Endodermal cell (in vitro differentiated cells): ENCODE results near the gene DLG2. TPM values are rescaled to one million over a fixed set of nuclear protein-coding genes. Genes with fewer than 3 reads are reported as not detected.
"Not testable (repeated sequence)": the region's sequence is repeated elsewhere in the genome, so short reads cannot be mapped to it uniquely, and the experiment has no call there.

Experiments
- DNase-seq: peaks from one replicate; pipeline ENCODE4 v3.0.0-alpha.2; 2017
- H3K27ac ChIP-seq: 2 replicates; pipeline ENCODE4 v1.5.1; 2013; ENCODE audit warnings: mild to moderate bottlenecking, low read depth, low read length, moderate library complexity
- H3K27me3 ChIP-seq: 2 replicates; pipeline ENCODE4 v1.6.1; 2013; ENCODE audit warnings: mild to moderate bottlenecking, low read length, moderate library complexity; ENCODE audit not compliant: insufficient read depth, control insufficient read depth, poor library complexity, severe bottlenecking
- H3K36me3 ChIP-seq: 2 replicates; pipeline ENCODE4 v1.7.0; 2013; ENCODE audit warnings: mild to moderate bottlenecking, low read length, moderate library complexity; ENCODE audit not compliant: control insufficient read depth, insufficient read depth
- H3K4me1 ChIP-seq: one replicate; pipeline ENCODE4 v1.7.0; 2013; ENCODE audit warnings: low read length; ENCODE audit not compliant: control insufficient read depth, insufficient read depth
- H3K4me3 ChIP-seq: 2 replicates; pipeline ENCODE4 v1.5.1; 2013; ENCODE audit warnings: mild to moderate bottlenecking, low read length, moderate library complexity
- H3K9ac ChIP-seq: 2 replicates; pipeline ENCODE4 v1.6.1; 2013; ENCODE audit warnings: mild to moderate bottlenecking, low read length, moderate library complexity; ENCODE audit not compliant: poor library complexity, severe bottlenecking; ENCODE audit errors: extremely low read depth
- H3K9me3 ChIP-seq: 2 replicates; pipeline ENCODE4 v1.6.1; 2013; ENCODE audit warnings: mild to moderate bottlenecking, low read length, moderate library complexity; ENCODE audit not compliant: control insufficient read depth
- H3K27ac Mint-ChIP-seq: 2 replicates; pipeline ENCODE4 v1.8.0; 2020; ENCODE audit warnings: mixed read lengths
- H3K27me3 Mint-ChIP-seq: 2 replicates; pipeline ENCODE4 v1.8.0; 2021; ENCODE audit warnings: mild to moderate bottlenecking, mixed read lengths; ENCODE audit not compliant: insufficient read depth
- H3K36me3 Mint-ChIP-seq: 2 replicates; pipeline ENCODE4 v1.8.0; 2020; ENCODE audit warnings: low read depth, mixed read lengths
- H3K4me1 Mint-ChIP-seq: 2 replicates; pipeline ENCODE4 v1.8.0; 2020; ENCODE audit warnings: mixed read lengths
- H3K4me3 Mint-ChIP-seq: 2 replicates; pipeline ENCODE4 v1.8.0; 2020; ENCODE audit warnings: mild to moderate bottlenecking, moderate library complexity, mixed read lengths
- H3K9me3 Mint-ChIP-seq: 2 replicates; pipeline ENCODE4 v1.8.0; 2020; ENCODE audit warnings: mild to moderate bottlenecking, mixed read lengths
- WGBS, 2 experiments: methylation state at CpG; one replicate each; pipeline versions ENCODE4 v1.1.5 to v1.1.7; 2013; ENCODE audit warnings: missing lambda C conversion rate in 2 of 2, mixed read lengths in 1 of 2; ENCODE audit not compliant: insufficient coverage in 1 of 2, insufficient read length in 1 of 2; 5-methylcytosine and 5-hydroxymethylcytosine counted together
- total RNA-seq, 2 donors: library from RNA; stranded (reverse); fragmentation: NEBNext Ultra II Directional in 1 of 2; extraction: Animal tissue kit (Norgen Biotek cat#: 25700) in 1 of 2; gene quantifications; 2 replicates in 1 of 2; 3 replicates in 1 of 2; pipeline ENCODE4 v1.2.1, GENCODE V29; 2021
- TF ChIP-seq, protein P1 (sequence below): fragments of 200-600 bp; sonication (generic); conservative IDR thresholded peaks from 2 replicates; pipeline ENCODE4 v1.5.0; 2021; ENCODE audit warnings: antibody characterized with exemption, mild to moderate bottlenecking

DLG2 gene
- total RNA-seq, 2 donors from 2014 or later = 9.6 to 10.6 TPM

DNA sequence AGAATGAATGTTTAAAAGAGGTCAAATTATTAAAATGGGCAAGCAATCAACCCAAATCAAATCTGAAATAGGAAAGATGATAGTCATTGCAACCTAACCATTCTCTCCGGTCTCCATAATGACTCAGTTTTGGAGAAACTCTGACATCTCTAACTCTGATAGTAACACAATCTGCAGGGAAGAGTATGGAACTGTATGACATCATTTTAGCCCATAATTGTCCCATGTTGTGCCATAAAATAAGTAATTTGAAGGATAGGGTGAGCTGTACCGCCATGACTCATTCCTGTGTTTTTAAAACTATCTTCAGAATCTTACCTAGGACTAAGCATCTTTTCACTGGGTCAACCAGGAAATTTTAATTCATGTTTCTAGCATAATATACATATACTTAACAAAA is 350.8 kb downstream of the DLG2 start:
- no peak overlapping the region for H3K4me3 Mint-ChIP-seq
- no peaks in the 10 kb centered on the region for H3K27me3 Mint-ChIP-seq
- peaks cover 15% of the 10 kb centered on the region for H3K9me3 Mint-ChIP-seq
- no peak overlapping the region for H3K27ac Mint-ChIP-seq
- H3K4me1 ChIP-seq = no peaks in the 10 kb centered on the region
- no peak overlapping the region for H3K27ac ChIP-seq
- H3K9ac ChIP-seq = no peak overlapping the region
- WGBS, 2 experiments = 83 to 97% methylated on average over 1 to 2 of the region's 2 CpGs
- DNase-seq = no peak
- TF ChIP-seq, protein P1, sequence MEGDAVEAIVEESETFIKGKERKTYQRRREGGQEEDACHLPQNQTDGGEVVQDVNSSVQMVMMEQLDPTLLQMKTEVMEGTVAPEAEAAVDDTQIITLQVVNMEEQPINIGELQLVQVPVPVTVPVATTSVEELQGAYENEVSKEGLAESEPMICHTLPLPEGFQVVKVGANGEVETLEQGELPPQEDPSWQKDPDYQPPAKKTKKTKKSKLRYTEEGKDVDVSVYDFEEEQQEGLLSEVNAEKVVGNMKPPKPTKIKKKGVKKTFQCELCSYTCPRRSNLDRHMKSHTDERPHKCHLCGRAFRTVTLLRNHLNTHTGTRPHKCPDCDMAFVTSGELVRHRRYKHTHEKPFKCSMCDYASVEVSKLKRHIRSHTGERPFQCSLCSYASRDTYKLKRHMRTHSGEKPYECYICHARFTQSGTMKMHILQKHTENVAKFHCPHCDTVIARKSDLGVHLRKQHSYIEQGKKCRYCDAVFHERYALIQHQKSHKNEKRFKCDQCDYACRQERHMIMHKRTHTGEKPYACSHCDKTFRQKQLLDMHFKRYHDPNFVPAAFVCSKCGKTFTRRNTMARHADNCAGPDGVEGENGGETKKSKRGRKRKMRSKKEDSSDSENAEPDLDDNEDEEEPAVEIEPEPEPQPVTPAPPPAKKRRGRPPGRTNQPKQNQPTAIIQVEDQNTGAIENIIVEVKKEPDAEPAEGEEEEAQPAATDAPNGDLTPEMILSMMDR = no peak
- no peak overlapping the region for H3K4me3 ChIP-seq
- peaks cover 3% of the 10 kb centered on the region for H3K9me3 ChIP-seq
- H3K36me3 Mint-ChIP-seq = no peaks in the 10 kb centered on the region
- no peaks in the 10 kb centered on the region for H3K27me3 ChIP-seq
- no peaks in the 10 kb centered on the region for H3K36me3 ChIP-seq
- peaks cover 8% of the 10 kb centered on the region for H3K4me1 Mint-ChIP-seq

DNA sequence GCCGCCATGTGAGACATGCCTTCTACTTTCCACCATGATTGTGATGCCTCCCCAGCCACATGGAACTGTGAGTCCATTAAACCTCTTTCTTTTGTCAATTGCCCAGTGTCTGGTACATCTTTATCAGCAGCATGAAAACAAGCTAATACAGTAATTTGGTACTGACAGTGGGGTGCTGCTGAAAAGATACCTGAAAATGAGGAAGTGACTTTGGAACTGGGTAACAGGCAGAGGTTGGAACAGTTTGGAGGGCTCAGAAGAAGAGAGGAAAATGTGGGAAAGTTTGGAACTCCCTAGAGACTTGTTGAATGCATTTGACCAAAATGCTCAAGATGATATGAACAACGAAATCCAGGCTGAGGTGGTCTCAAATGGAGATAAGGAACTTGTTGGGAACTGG is 356.8 kb downstream of the DLG2 start:
- not testable (repeated sequence) for H3K4me1 Mint-ChIP-seq, DNase-seq, H3K27me3 Mint-ChIP-seq, H3K36me3 Mint-ChIP-seq, H3K4me1 ChIP-seq, H3K9me3 ChIP-seq, H3K27me3 ChIP-seq, H3K27ac ChIP-seq, H3K4me3 ChIP-seq, H3K9ac ChIP-seq, H3K4me3 Mint-ChIP-seq, H3K36me3 ChIP-seq, H3K27ac Mint-ChIP-seq
- WGBS, 2 experiments = 90 to 99% methylated on average over 2 of the region's 2 CpGs
- peaks cover 24% of the 10 kb centered on the region for H3K9me3 Mint-ChIP-seq

DNA sequence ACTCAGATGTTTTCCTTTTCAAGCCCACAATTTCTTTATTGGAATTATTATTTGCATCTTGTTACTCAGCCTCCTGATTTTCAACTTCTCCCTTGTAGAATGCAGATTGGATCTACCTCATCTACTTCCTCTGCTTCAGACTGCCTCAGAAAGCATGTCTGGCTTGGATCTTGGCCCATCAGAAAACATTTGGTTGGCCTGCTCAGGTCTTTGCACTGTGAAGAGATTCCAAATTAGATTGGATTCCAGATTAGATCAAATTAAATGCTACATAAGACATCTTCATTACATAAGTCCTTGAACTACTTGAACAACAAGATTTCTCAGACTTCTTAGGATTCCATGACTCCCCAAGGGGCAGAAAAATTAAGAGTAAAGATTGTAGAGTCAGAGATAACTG is 358.0 kb downstream of the DLG2 start:
- Histone ChIP-seq H3K27me3 (no peaks in the 10 kb centered on the region), H3K36me3 (no peaks in the 10 kb centered on the region), H3K9ac (no peak overlapping the region), H3K4me3 (no peak overlapping the region), H3K4me1 (peaks cover 5% of the 10 kb centered on the region), H3K27ac (no peak overlapping the region), H3K9me3 (peaks cover 13% of the 10 kb centered on the region)
- Mint-ChIP-seq H3K9me3 (peaks cover 20% of the 10 kb centered on the region), H3K4me3 (no peak overlapping the region), H3K4me1 (peaks cover 8% of the 10 kb centered on the region), H3K27ac (no peak overlapping the region), H3K36me3 (no peaks in the 10 kb centered on the region), H3K27me3 (no peaks in the 10 kb centered on the region)
- DNase-seq = no peak
- TF ChIP-seq, protein P1 = no peak

DNA sequence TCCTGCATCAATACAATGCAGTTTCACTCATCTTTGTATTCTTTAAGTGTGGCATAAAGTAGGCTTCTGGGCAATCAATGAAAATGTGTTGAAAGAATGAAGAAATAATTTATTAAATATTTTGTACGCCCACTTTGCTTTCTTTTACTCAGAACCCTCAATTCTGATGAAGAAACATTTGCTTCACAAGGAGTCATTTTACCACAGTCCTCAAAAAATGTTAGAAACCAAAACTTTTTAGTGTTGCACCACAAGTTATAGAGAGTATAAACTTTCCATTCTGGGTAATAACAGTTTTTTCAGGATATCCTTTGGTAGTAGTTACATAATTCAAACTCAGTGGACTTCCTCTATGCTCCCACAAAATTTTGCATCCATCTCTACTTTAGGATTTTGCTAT is 360.5 kb downstream of the DLG2 start:
- H3K36me3 ChIP-seq = no peaks in the 10 kb centered on the region
- peaks cover 16% of the 10 kb centered on the region for H3K4me1 Mint-ChIP-seq
- peaks cover 10% of the 10 kb centered on the region for H3K9me3 ChIP-seq
- H3K4me1 ChIP-seq = peaks cover 5% of the 10 kb centered on the region
- no peaks in the 10 kb centered on the region for H3K27me3 ChIP-seq
- no peak overlapping the region for H3K4me3 ChIP-seq
- DNase-seq = no peak
- H3K9ac ChIP-seq = no peak overlapping the region
- H3K27ac ChIP-seq = no peak overlapping the region
- no peaks in the 10 kb centered on the region for H3K27me3 Mint-ChIP-seq
- H3K36me3 Mint-ChIP-seq = no peaks in the 10 kb centered on the region
- TF ChIP-seq, protein P1 = no peak
- WGBS, 2 experiments = 100% methylated on average over 1 of the region's 1 CpG
- H3K27ac Mint-ChIP-seq = no peak overlapping the region
- no peak overlapping the region for H3K4me3 Mint-ChIP-seq
- peaks cover 9% of the 10 kb centered on the region for H3K9me3 Mint-ChIP-seq
